Endothelial cell of umbilical vein (primary cell): ENCODE data around the gene ITGB2. TPM values are rescaled to one million over a fixed set of nuclear protein-coding genes. Genes with fewer than 3 reads are reported as not detected.

Experiments used
- BruUV-seq: library from RNA; stranded (reverse); fragments of 400-500 nt; replicated peaks from 2 replicates; lab custom pipeline; 2021; lab: Mats Ljungman, UMichigan
- CTCF ChIA-PET: fragments of 300-600, 350-600 bp; sonication (Branson Sonifier 250); formaldehyde crosslinking; loops from one replicate; lab custom pipeline; 2021; ENCODE audit warnings: antibody characterized with exemption, inconsistent platforms; lab: Charles Lee
- POLR2A ChIA-PET: fragments of 300-600, 350-600 bp; sonication (Branson Sonifier 250); formaldehyde crosslinking; loops from one replicate; lab custom pipeline; 2021; ENCODE audit warnings: antibody characterized with exemption, inconsistent platforms; lab: Charles Lee
- DNase-seq: peaks from one replicate; pipeline ENCODE4 v3.0.0-alpha.2; 2011; ENCODE audit warnings: low read depth, low spot score
- FAIRE-seq: peaks from 2 replicates; lab custom pipeline; 2011; peaks lifted over from hg19 to GRCh38; lab: Jason Lieb, UNC
- H2AFZ ChIP-seq: 2 replicates; pipeline ENCODE4 v1.6.0; 2012; ENCODE audit warnings: low read depth, low read length, control low read depth, inconsistent platforms
- H3K27ac ChIP-seq: 2 replicates; pipeline ENCODE4 v1.5.1; 2011; ENCODE audit warnings: low read depth, mild to moderate bottlenecking, control low read depth, low read length, moderate library complexity; ENCODE audit not compliant: insufficient read depth
- H3K27me3 ChIP-seq, 2 experiments: 2 replicates each; pipeline versions ENCODE4 v1.6.0 to v1.6.1; 2011; ENCODE audit warnings: low read length in 2 of 2, mixed read lengths in 1 of 2; ENCODE audit not compliant: control insufficient read depth in 2 of 2, insufficient read depth in 2 of 2
- H3K36me3 ChIP-seq, 2 experiments: 2 replicates in 1 of 2; 3 replicates in 1 of 2; pipeline ENCODE4 v1.5.1; 2011; ENCODE audit warnings: low read length in 2 of 2, mild to moderate bottlenecking in 1 of 2, moderate library complexity in 1 of 2; ENCODE audit not compliant: control insufficient read depth in 2 of 2, insufficient read depth in 2 of 2; ENCODE audit errors: extremely low read depth in 1 of 2
- H3K4me1 ChIP-seq: 3 replicates; pipeline ENCODE4 v1.5.1; 2011; ENCODE audit warnings: mild to moderate bottlenecking, low read length; ENCODE audit not compliant: control insufficient read depth, insufficient read depth; ENCODE audit errors: extremely low read depth
- H3K4me2 ChIP-seq: 2 replicates; pipeline ENCODE4 v1.6.1; 2011; ENCODE audit warnings: low read length, control low read depth, mixed read lengths; ENCODE audit not compliant: insufficient read depth
- H3K4me3 ChIP-seq, 3 experiments: fragments of 200-600 bp in 1 of 3; sonication (generic), shearing (Covaris generic) in 1 of 3; replicated peaks in 1 of 3; 2 replicates each; pipeline ENCODE4 v1.5.1; 2011 to 2016; ENCODE audit warnings: control low read depth in 3 of 3, low read length in 3 of 3, mild to moderate bottlenecking in 2 of 3, inconsistent platforms in 1 of 3, low read depth in 1 of 3, moderate library complexity in 1 of 3; ENCODE audit not compliant: insufficient read depth in 1 of 3
- H3K79me2 ChIP-seq: 2 replicates; pipeline ENCODE4 v1.6.0; 2012; ENCODE audit warnings: low read length, inconsistent platforms; ENCODE audit not compliant: control insufficient read depth, insufficient read depth
- H3K9ac ChIP-seq: replicated peaks from 2 replicates; pipeline ENCODE3; 2011; ENCODE audit warnings: low read length, control low read depth; ENCODE audit not compliant: insufficient read depth; ENCODE audit errors: extremely low read depth
- H3K9me1 ChIP-seq: replicated peaks from 3 replicates; pipeline ENCODE4 v1.6.0; 2011; ENCODE audit warnings: mild to moderate bottlenecking, low read length; ENCODE audit not compliant: control insufficient read depth, insufficient read depth; ENCODE audit errors: extremely low read depth
- H3K9me3 ChIP-seq: replicated peaks from 2 replicates; pipeline ENCODE4 v1.5.1; 2012; ENCODE audit warnings: low read length, inconsistent platforms; ENCODE audit not compliant: control insufficient read depth, insufficient read depth
- H4K20me1 ChIP-seq: replicated peaks from 2 replicates; pipeline ENCODE3; 2011; ENCODE audit warnings: mild to moderate bottlenecking, low read length; ENCODE audit not compliant: control insufficient read depth, insufficient read depth; ENCODE audit errors: extremely low read depth
- CTCF ChIP-seq, 2 donors: IDR thresholded peaks; 1 replicate in 1 of 2; 2 replicates in 1 of 2; pipeline ENCODE4 v1.5.1; 2011; ENCODE audit warnings: low read length in 2 of 2, mild to moderate bottlenecking in 2 of 2, moderate library complexity in 2 of 2, control low read depth in 1 of 2, inconsistent platforms in 1 of 2, low read depth in 1 of 2; ENCODE audit not compliant: insufficient read depth in 1 of 2; ENCODE audit errors: extremely low read depth in 1 of 2
- EZH2 ChIP-seq: IDR thresholded peaks from 2 replicates; pipeline ENCODE4 v1.6.1; 2012; ENCODE audit warnings: borderline replicate concordance, low read depth, mild to moderate bottlenecking, moderate library complexity, low read length, inconsistent platforms; ENCODE audit not compliant: severe bottlenecking
- FOS ChIP-seq: IDR thresholded peaks from 2 replicates; pipeline ENCODE4 v1.6.1; 2011; ENCODE audit warnings: mild to moderate bottlenecking, low read length, moderate library complexity, borderline replicate concordance; ENCODE audit not compliant: insufficient read depth
- GATA2 ChIP-seq: IDR thresholded peaks from 2 replicates; pipeline ENCODE4 v1.7.0; 2011; ENCODE audit warnings: low read depth, mild to moderate bottlenecking, moderate library complexity, mixed read lengths, low read length; ENCODE audit not compliant: insufficient read length, insufficient read depth
- JUN ChIP-seq: IDR thresholded peaks from 2 replicates; pipeline ENCODE4 v1.6.1; 2011; ENCODE audit warnings: borderline replicate concordance, low read depth; ENCODE audit not compliant: insufficient read length, insufficient read depth
- MAX ChIP-seq: IDR thresholded peaks from 2 replicates; pipeline ENCODE4 v1.6.1; 2011; ENCODE audit not compliant: insufficient read depth, insufficient read length
- MYC ChIP-seq: IDR thresholded peaks from one replicate; pipeline ENCODE4 v1.6.1; 2011; ENCODE audit warnings: mild to moderate bottlenecking, low read depth, low read length
- POLR2A ChIP-seq: IDR thresholded peaks from 2 replicates; pipeline ENCODE4 v1.6.1; 2012; ENCODE audit warnings: low read depth, mild to moderate bottlenecking, control low read depth, low read length
- POLR2AphosphoS5 ChIP-seq: IDR thresholded peaks from 2 replicates; pipeline ENCODE4 v1.6.1; 2012; ENCODE audit warnings: low read depth, mild to moderate bottlenecking, control low read depth, low read length, moderate library complexity; ENCODE audit not compliant: insufficient read depth
- dilution Hi-C: fragments of 300-500 bp; cut with MboI; formaldehyde crosslinking; loops from one replicate; pipeline ENCODE4 v1.15.0; 2019; ENCODE audit warnings: low sequenced_read_pairs; ENCODE audit not compliant: extremely low pct_ligation_motif_present
- intact Hi-C: fragments of 100-400 bp; cut with micrococcal nuclease; formaldehyde crosslinking; loops from one replicate; pipeline ENCODE4 v1.10.0; 2022
- polyA plus RNA-seq, 4 experiments: library from polyadenylated mRNA; depleted of rRNA in 3 of 4; stranded (reverse) in 3 of 4; unstranded in 1 of 4; fragments of >200 nt; gene quantifications; 2 replicates each; pipeline versions ENCODE4 v1.2.1 to v1.2.3, GENCODE V29; 2011 to 2012; ENCODE audit warnings: missing spikeins in 1 of 4
- total RNA-seq: library from RNA; stranded (reverse); gene quantifications from 2 replicates; pipeline ENCODE4 v1.2.3, GENCODE V29; 2021

Gene ITGB2
- total and polyA plus RNA-seq, 2 donors (not counting 3 experiments of a cell fraction or from before 2014, with no cell fraction given) = 0.39 to 0.91 TPM

- no peaks in the 10 kb centered on the region for H4K20me1 ChIP-seq
- ChIA-PET POLR2A (no interaction called here), CTCF (interaction anchor here (1.6 kb wide), 1 partner anchor 43 kb away, joined by 5 read pairs; no protein-coding TSS in a partner anchor)
- no peak for FAIRE-seq
- H3K9ac ChIP-seq = no peak overlapping the region
- H3K4me1 ChIP-seq = no peaks in the 10 kb centered on the region
- H3K9me1 ChIP-seq = no peaks in the 10 kb centered on the region
- H3K27ac ChIP-seq = no peak overlapping the region
- H3K27me3 ChIP-seq = no peaks in the 10 kb centered on the region
- dilution Hi-C loops (no loop called here), intact Hi-C loops (no loop called here)
- H3K4me3 ChIP-seq = no peak overlapping the region
- no peak overlapping the region for H2AFZ ChIP-seq
- no peaks in the 10 kb centered on the region for H3K36me3 ChIP-seq
- H3K4me2 ChIP-seq = no peak overlapping the region
- TF ChIP-seq MYC (no peak), FOS (no peak), JUN (no peak), POLR2AphosphoS5 (no peak), POLR2A (no peak), EZH2 (no peak), CTCF (IDR thresholded peaks at IDR 0.05; ENCODE audit: extremely low read depth in 1 of 2, insufficient read depth in 1 of 2, low read depth in 1 of 2, low read length in 2 of 2) (no peak), GATA2 (no peak), MAX (no peak)
- no peaks in the 10 kb centered on the region for H3K9me3 ChIP-seq
- no TSS peak for BruUV-seq
- H3K79me2 ChIP-seq = no peaks in the 10 kb centered on the region
- DNase-seq = no peak
Observed at GRCh38 chr21:44888581-44889550, 31.8 kb downstream of the ITGB2 start.
